ENCODE data around the gene FANCC. TPM values are rescaled to one million over a fixed set of nuclear protein-coding genes. Genes with fewer than 3 reads are reported as not detected.

Gene FANCC
- total and polyA plus RNA-seq, 2 of the 13 experiments (the other 11 are each of a cell fraction or from before 2014, with no cell fraction given) = 7.4 to 8.6 TPM

GRCh38 chr9:95313010-95313498 is 4.5 kb downstream of the FANCC start (continued):
- TF ChIP-seq NR2F6 (IDR thresholded peaks at IDR 0.05) = no peak
- no peak for TF ChIP-seq NR2F6 (CRISPR knock-in tag; IDR thresholded peaks at IDR 0.05)
- peak; percentile 55; the same call in 1 of the 2 replicates for TF ChIP-seq KMT2B (CRISPR knock-in tag; IDR thresholded peaks at IDR 0.05)
- TF ChIP-seq ETS1 (CRISPR knock-in tag; IDR thresholded peaks at IDR 0.05) = no peak
- TF ChIP-seq SALL1 (CRISPR knock-in tag; IDR thresholded peaks at IDR 0.05) = peak; percentile 41; the same call in 1 of the 2 replicates
- no peak for TF ChIP-seq PHB2 (IDR thresholded peaks at IDR 0.05; ENCODE audit: partially characterized antibody)
- no peak for TF ChIP-seq ZNF879 (CRISPR knock-in tag; IDR thresholded peaks at IDR 0.05)
- no peak for TF ChIP-seq CHD4 (IDR thresholded peaks at IDR 0.05; ENCODE audit: borderline replicate concordance, low read length)
- TF ChIP-seq ZIK1 (CRISPR knock-in tag; IDR thresholded peaks at IDR 0.05; ENCODE audit: borderline replicate concordance, low read depth) = no peak
- TF ChIP-seq GABPB1 (CRISPR knock-in tag; IDR thresholded peaks at IDR 0.05) = peak; percentile 27; the same call in 1 of the 2 replicates
- no peak for TF ChIP-seq ZNF7 (CRISPR knock-in tag; IDR thresholded peaks at IDR 0.05)
- no peak for TF ChIP-seq REPIN1 (CRISPR knock-in tag; IDR thresholded peaks at IDR 0.05; ENCODE audit: borderline replicate concordance, low read depth)
- TF ChIP-seq TARDBP (CRISPR knock-in tag; IDR thresholded peaks at IDR 0.05) = no peak
- no peak for TF ChIP-seq MIER2 (CRISPR knock-in tag; IDR thresholded peaks at IDR 0.05)
- peak; percentile 52; the same call in 1 of the 2 replicates for TF ChIP-seq ZNF292 (CRISPR knock-in tag; IDR thresholded peaks at IDR 0.05; ENCODE audit: borderline replicate concordance, low read depth)
- TF ChIP-seq ZFP36L2 (CRISPR knock-in tag; IDR thresholded peaks at IDR 0.05) = no peak
- TF ChIP-seq JUN (CRISPR knock-in tag; IDR thresholded peaks at IDR 0.05) = no peak
- TF ChIP-seq MED13 (CRISPR knock-in tag; IDR thresholded peaks at IDR 0.05) = no peak
- no peak for TF ChIP-seq CEBPZ (IDR thresholded peaks at IDR 0.05; ENCODE audit: low read length)
- no peak for TF ChIP-seq PAF1 (CRISPR knock-in tag; IDR thresholded peaks at IDR 0.05)
- no peak for TF ChIP-seq NPAS2 (CRISPR knock-in tag; IDR thresholded peaks at IDR 0.05; ENCODE audit: borderline replicate concordance)
- TF ChIP-seq KLF13 (CRISPR knock-in tag; IDR thresholded peaks at IDR 0.05) = no peak
- no peak for TF ChIP-seq SPEN (CRISPR knock-in tag; IDR thresholded peaks at IDR 0.05; ENCODE audit: low read depth)
- TF ChIP-seq POLR2AphosphoS2 (IDR thresholded peaks at IDR 0.05; ENCODE audit: low read depth, low read length) = no peak
- TF ChIP-seq MYPOP (CRISPR knock-in tag; IDR thresholded peaks at IDR 0.05) = peak; percentile 21; the same call in 1 of the 2 replicates
- no peak for TF ChIP-seq SATB2 (CRISPR knock-in tag; IDR thresholded peaks at IDR 0.05)
- no peak for TF ChIP-seq FOXK1 (CRISPR knock-in tag; IDR thresholded peaks at IDR 0.05; ENCODE audit: borderline replicate concordance, low read depth)
- TF ChIP-seq MXD1 (CRISPR knock-in tag; IDR thresholded peaks at IDR 0.05) = no peak
- no peak for TF ChIP-seq XBP1 (CRISPR knock-in tag; IDR thresholded peaks at IDR 0.05)
